ENCODE results near the gene TTLL9. TPM values are rescaled to one million over a fixed set of nuclear protein-coding genes. Genes with fewer than 3 reads are reported as not detected.

TTLL9 gene
- total RNA-seq, 1 donor from 2014 or later: 1.7 TPM

DNA sequence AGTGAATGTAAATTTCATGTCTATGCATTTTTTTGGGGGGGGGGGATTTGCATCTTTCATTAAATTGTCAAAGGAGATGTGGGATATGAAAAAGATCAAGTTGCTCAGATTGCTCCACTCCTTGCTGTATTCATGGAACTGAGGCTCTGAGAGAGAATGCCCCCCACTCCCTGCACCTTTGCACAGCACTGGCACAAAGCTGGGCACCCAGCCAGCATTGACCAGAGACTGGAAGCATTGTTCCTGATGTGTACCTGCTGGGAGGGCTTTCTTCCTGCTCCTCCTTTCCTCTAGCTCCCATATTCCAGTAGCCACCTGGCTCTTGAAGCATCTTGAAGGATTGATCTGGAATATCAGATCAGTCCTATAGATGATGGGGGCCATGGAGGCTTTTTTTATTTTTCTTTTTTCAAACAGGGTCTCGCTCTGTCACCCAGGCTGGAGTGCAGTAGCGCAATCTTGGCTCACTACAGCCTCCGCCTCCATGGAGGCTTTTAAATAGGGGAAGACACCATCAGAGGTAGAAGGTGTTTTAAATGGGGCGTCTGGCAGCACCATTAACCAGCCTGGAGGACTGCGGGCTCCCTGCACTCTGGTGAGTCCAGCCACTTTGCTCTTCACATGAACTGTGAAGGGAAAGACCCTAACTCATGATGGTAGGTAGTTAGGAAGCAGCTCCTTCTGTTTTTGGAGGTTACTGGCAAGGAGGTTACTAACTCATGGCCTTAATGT, 11.0 kb upstream of the TTLL9 start:
- DNase-seq: no peak

DNA sequence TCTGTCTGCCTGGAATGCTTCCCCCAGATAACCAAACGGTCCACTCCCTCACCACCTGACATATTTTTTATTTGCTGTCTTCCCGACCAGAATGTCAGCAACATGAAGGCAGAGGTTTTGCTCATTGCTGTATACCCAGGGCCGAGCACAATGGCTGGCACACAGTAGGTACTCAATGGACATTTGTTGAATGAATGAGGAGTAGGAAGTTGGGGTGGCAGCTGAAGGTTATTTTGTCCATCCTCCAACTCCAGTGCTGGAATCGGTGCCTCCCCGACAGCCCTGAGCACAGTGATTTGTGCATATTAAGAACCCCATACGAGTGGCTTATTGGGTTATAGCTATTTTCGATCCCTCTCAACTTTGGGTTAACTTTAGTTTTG, 10.4 kb upstream of the TTLL9 start:
- no peak for DNase-seq

DNA sequence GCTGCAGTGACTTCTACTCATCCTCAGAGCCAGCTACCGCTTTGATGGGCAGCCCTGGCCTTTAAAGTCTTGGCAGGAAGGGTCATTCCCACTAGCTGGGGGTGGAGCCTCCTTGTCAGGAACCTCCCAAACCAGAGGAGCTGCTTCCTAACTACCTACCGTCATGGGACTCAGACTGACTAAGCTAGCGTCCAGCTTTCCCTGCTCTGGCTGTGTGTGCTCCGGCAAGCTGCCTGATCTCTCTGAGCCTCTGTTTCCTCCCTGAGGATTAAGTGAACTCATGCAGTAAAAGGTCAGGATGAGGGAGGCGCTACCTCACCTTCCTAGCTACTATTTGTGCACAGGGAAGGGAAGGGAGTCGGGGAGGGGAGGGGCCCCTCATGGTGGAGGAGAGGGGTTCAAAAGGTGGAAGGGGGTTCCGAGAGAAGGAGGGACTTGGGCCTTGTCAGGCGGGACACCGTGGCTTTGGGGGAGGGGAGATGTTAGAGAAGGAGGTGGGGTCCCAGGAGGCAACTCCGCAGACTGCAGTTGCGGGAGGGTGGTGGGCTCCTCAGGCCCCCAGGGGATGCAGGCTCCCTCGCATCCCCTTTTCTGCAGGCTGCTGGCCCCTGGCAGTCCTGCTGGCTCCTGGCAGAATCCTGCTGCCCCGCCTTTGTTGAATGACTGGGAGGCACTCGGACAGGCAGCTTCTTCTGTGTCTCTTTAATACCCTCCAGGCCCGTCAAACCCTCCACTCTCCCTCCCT, 9.9 kb upstream of the TTLL9 start:
- DNase-seq: no peak

DNA sequence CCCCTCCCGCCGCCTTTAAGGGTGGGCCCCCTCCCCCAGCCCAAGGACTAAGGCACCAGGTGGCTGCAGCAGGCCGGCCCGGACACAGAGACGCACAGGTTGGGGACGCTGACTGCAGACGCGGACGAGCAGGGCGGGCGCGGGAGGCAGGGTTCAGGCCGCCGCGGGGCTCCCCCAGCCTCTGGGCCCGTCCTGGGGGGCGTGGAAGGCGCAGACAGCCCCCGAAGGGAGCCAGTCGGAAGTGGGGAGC, 9.4 kb upstream of the TTLL9 start:
- DNase-seq: no peak

DNA sequence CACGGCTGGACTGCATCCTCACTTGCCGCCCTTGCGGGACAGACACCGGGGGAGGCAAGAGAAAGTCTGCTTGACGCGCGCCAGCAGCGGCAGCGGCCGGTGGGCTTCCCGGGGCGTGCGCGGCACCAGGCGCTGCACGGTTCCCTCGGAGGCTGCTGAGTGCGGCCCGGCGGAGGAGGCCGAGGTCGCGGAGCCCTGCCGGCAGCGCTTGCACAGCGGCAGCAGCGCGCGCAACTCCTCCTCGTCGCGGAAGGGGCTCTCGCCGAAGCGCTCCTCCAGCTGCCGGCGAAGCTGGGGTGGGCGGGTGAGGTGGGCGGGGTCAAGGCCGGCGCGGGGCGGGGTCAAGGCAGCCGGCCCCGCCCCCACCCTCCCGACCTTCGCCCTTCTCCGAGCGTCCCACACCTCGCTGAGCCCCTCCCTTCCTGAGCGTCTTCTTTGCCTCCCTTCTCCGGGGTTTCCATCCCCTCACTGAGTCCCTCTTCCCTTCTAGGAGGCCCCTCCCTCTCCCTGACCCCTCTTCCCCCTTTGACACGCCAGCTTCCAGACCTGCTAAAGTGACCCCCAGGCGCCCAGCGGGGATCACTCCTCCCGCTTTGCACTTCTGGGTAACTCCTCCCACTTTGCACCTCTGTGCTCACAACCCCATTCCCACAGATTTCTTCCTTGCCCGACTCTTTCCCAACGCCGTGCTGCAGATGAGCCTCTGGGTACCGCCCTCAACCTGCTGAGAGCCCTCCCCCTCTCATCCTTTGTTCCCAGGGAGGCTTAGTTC, 8.9 kb upstream of the TTLL9 start:
- DNase-seq: no peak

DNA sequence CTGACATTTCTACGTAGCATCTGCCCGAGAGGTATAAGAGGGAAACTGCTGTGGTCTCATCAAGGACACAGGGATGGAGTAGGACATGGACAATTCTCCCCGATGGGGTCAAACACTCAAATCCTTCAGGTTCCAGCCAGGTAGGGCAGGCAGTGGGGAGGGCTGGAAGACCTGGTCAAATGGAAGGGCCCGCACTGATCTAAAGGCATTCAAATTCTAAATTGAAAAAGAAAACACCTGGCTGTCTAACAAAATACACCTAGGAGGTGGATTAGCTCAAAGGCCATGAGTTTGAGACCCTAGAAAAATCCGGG, 8.3 kb upstream of the TTLL9 start:
- DNase-seq: no peak

DNA sequence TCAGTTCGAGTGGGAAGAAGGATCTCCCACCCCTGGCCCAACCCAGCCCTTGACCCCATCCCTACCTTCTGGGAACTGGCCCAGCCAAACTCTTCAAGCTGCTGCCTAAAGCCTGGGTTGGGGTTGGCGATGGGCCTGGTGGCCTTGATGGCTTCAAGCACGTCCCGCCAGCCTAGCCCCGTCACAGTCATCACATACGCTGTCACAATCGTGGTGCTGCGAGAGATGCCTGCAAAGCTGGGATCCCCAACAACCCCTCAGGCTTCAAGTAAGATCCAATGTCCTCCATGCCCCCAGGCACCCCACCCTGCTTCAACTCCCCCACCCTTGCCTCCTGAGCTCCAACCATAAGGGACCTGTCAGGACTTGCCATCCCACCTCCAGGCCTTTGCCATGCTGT, 7.9 kb upstream of the TTLL9 start:
- DNase-seq: no peak

DNA sequence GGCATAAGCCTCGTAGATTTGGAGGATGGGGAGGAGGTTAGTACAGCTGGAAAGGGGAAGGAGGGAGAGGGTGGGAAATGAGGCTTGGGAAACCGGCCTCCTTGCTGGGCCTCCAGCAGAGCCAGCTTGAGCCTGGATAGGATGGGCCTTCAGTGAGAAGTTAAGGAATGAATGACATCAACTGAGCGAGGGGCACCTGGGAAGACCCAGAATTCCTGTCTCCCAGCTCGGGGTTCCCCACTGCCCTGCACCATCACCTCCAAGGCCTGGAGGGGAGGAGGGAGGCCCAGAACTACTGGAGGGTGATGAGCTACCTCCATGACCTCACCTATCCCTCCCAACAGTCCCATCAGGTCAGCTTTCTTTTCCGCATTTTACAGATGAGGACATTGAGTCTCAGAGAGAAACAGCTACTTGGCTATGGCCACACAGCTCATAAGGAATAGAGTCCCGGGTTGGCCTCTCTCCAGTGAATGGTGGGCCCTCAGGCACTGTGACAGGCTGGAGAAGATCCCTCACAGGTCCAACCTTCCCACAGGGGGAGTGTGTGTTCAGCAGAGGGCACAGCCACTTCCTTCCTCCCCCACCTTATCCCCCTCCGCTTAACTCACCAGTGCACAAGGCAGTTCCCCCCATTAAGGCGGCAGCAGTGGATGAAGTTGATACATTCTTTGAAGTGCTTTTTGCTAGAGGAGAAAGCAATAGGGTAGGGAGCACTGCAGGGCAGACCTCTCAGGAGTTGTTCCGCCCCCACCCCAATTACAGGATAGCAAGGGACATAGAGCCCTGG, 6.9 kb upstream of the TTLL9 start:
- DNase-seq: no peak

DNA sequence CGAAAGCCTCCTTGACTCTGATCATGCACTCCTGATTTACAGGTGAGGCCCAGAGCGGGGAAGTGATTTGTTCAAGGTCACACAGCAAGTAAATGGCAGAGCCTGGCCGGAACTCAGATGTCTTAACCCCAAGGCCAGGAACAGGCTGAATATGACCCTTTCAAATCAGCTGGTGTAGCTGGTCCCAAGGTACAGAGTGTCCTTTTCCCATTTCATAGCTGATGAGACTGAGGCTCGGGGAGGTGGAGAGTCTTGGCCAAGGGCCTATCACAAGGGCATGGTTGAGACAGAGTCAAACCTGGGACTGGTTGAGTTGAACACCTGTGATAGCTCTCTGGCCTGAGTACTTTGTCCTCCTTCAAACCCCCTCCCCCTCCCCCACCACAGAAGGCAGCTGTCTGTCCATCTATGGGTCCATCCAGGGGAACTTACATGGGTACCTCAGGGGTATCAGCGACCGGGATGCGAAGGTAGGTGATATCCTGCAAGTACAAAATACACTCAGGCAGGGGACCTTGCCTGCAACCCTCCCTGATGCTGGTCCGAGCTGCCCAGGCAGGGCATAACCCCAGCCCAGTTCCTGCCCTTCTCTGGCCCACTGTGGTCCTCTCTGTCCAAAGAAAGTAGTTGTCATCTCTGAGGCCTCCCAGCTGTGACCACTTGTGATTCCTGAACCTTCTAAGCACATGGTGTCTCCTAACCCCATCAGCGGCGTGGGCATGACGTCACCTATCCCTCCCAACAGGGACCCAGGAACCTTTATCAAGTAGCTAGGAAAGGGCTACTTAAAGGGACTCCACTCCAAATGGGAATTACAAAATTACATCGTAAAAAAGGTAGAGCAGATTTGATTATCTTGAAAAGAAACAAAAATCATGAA, 5.7 kb upstream of the TTLL9 start:
- no peak for DNase-seq

DNA sequence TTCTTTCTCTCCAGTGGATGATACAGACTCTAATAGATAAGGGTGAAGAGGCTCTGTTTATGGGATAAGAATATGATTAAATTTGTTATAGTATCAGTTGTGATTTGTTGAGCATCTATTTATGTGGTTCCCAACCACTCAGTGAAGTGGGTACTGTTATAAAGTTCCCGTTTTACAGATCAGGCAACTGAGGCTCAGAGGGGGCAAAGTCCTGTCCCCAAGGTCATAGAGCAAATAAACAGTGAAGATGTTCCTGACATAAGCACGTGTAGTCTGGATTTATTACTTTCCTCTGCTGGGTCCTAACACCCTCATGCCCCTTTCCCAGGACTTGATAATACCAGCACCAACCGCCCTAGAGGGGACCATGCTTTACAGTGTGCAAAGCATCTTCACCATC, 4.2 kb upstream of the TTLL9 start:
- no peak for DNase-seq

DNA sequence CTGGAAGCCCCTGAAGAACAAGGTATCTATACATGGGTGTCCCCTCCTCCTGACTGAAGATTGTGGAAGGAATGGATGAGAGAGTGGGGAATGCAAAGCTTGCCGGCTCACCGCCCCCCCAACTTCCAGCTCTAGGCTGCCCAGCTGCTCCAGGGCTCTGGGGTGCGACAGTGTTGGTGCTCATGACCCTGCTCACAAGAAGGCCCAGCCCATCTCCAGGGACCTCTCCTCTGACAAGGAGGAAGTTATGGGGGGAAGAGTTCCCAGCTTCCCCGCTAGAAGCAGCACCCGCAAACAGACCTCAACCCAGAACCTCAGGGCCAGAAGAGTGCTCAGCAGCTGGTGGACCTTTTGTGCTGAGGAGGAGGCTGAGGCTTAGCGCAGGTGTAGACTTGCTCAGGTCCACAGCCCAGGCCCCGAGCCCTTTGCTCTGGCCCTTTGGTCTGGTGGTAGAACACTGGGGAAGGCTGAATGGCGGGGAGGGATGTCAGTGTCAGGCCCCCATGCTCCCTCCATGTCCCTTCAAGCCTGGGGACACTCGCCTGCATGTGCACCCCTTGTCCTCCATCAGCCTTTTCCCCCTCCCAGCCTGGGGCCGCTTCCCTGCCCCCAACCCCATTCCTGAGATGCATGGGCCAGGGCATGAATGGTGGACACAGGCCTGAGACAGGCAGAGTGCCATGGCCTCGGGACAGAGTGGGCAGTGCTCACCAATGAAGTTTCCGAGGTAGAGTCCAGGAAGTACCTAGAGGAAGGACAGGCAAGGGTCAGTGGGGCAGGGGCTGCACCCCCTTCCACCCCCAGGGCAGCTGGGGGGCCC, 1.4 kb upstream of the TTLL9 start:
- DNase-seq: no peak

DNA sequence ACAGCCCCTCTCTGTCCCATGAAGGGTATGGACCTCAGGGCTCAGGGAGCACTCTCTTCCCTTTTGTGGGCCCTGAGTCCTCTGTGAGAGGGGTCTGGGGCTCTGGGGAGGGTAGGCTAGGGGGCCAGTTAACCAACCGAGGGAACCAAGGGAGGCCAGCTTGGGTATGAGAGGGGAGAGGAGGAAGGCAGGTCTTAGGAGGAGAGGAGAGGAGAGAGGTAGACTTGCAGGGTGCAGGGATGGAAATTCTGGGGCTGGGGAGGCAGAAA, 827 bp upstream of the TTLL9 start:
- DNase-seq: no peak

DNA sequence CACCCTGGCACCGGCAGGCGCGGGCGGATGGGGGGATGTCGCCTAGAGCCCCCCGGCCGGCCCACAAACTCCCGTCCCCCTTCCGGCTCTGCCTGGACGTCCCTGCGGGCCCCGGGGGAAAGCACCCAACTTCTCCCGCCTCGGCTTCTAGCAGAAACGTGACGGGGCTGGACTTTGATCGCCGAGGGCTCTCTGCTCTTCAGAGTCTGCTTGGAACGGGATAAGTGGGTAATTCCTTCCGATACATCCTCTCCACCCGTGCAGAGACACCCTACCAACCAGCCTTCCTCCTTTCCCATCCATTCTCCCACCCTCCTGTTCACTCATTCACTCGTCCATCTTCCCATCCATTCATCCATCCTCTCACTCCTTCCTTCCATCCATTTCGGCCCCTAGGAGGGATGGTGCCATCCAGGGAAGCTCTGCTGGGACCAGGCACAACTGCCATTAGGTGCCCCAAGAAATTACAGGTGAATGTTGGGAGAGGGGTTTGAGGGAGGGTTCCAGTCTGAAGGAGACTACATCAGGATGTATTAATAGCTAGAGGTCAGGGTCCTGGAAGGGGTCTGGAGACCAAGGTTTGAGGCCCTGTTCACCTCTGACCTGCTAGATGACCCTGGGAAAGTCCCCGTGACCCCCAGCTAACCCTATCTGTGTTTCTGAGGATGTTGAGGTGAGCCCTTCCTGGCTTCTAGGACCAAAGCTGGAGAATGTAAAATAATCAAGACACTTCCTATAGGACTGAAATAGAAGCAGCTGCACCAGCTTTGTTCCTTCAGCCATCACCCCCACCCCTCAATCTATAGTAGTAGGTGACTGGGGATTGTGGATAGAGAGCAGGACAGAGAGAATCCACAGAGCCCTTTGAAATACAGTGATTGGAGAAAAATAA, 538 bp downstream of the TTLL9 start:
- no peak for DNase-seq

DNA sequence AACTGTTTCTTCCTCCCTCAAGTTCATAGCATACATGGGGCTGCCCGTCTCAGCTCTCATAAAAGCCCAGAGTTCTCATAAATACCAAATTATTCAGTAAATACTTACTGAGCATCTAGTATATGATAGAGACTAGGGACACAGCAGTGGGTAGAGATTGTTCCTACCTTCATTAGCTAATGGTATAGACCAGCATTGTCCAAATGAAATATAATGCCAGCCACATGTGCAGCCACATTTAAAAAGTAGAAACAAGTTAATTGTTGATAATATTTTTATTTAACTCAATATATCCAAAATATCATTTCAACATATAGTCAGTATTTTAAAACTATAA, 1.2 kb downstream of the TTLL9 start:
- no peak for DNase-seq

DNA sequence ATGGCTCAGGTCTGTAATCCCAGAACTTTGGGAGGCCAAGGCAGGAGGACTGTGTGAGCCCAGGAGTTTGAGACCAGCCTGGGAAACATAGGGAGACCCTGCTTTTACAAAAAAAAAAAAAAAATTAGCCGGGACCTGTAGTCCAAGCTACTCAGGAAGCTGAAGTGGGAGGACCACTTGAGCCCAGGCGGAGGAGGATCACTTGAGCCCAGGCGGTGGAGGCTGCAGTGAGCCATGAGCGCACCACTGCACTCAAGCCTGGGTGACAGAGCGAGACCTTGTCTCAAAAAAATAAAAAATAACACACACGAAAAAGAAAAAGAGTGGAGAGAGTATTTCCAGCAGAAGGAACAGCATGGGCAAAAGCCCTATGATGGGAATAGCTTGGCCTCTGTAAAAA, 2.0 kb downstream of the TTLL9 start:
- DNase-seq: no peak

DNA sequence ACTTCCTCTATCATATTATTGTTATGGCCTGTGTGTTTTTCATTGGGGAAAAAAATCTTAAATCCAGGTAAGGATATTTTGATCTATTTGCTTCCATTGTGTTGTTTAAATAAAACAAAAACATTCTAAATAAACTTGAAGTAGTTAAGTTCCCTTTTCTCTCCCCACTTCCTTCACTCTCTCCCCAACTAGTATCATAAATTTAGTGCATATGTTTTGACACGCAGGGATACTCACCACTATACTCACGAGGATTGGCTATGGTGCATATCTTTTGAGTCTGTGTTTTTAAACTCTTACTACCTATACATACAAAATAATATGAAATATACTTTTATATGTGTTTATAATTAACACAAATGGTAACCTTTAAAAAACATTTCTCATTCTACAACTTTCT, 5.2 kb downstream of the TTLL9 start:
- DNase-seq: no peak

DNA sequence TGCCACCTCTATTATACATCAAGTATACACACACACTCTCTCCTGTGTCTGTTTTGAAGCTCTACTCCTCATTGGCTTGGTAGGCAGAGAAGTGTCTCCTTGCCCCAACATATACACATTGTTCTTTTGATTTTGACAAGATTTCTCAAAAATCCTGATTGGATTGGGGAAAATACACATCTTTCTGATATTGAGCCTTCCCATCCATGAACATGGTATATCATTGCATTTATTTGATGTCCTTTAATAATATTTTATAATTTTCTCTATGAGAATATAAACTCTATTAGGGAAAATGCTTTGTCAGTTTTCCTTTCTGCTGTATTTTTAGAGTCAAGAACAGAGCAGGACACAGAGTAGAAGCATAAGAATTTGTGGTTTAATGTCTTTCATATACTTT, 7.2 kb downstream of the TTLL9 start:
- no peak for DNase-seq

DNA sequence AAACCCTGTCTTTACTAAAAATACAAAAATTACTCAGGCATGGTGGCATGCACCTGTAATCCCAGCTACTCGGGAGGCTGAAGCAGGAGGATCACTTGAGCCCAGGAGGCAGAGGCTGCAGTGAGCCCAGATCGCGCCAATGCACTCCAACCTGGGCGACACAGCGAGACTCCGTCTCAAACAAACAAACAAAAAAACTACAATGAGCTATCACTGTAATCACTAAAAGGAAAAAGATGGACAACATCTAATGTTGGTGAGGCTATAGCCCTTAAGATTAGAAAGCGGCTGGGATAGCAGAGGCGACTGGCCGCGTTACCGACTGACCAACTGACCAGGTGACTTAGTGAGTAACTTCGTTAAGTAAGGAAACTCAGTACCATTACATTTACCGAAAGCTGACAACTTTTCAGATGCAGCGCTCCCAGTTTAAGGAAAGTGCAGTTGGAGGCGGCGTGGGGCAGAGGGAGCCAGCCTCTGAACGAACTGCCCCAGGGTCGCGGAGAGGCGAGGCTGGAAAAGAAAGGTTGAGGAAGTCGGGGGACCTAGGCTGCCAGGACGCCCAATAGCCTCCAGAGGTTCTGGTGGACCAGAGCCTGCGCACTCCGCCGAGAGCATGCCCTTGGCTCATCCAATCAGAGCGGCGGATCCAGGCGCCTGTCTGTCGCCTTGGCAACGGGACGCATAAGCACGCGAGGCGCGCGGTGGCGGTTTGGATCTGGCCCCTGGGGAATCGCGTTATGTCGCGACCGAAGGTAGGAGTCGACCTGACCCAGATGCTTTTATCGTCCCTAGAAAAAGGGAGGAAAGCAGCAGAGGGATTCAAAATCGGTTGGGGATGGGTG, 8.9 kb downstream of the TTLL9 start:
- DNase-seq: peak; percentile 87

DNA sequence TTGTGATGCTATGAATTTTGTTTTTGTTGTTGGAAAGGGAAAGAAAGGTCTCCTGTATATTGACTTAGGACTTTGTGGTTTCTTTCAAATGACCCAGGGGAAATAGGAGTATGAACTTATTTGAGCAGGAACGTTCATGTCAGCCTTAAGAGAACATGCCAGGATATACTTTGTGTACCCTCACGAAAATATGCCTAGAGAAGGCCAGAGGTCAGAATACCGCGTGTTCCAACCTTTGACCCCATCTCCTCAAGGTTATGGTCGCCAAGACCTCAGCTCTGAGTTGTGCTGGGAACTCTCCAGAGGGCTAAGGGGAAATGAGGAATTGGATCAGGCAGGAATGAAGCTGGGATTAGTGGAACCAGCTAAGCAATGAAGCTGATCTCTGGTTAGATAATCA, 11.5 kb downstream of the TTLL9 start:
- DNase-seq: no peak

DNA sequence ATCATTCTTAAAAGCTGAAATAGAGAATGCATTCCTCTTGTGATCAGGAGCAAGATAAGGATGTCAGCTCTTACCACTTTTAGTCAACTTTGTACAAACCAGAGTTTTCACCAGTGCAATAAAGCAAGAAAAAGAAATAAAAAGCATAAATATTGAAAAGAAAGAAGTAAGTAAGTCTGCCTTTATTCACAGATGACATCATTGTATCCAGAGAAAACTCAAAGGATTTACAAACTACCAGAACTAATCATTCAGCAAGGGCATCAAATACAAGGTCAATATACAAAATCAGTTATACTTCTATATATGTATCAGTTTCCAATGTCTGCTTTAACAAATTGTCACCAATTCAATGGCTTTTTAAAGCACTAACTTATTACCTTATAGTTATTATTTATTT, 13.4 kb downstream of the TTLL9 start:
- DNase-seq: no peak

All from occipital lobe (tissue), 2 donors.